ENCODE measurements around the gene UBL5. TPM values are rescaled to one million over a fixed set of nuclear protein-coding genes. Genes with fewer than 3 reads are reported as not detected.
A peak's percentile ranks its signal among the peaks of the same experiment; 100 is the strongest.
"Not testable (repeated sequence)": the region's sequence is repeated elsewhere in the genome, so short reads cannot be mapped to it uniquely, and the experiment has no call there.

The UBL5 gene
- total and polyA plus RNA-seq, 8 donors, result 220 to 301 (median 243) TPM

- no peak for ATAC-seq
- Histone ChIP-seq H3K4me1 (no peaks in the 10 kb centered on the region), H3K27ac (no peak overlapping the region), H3K4me3 (no peak overlapping the region), H3K9me3 (peaks cover 0 to 7% of the 10 kb centered on the region in 2 donors), H3K36me3 (peaks cover 0 to 84% of the 10 kb centered on the region in 2 donors), H3K27me3 (no peaks in the 10 kb centered on the region)
- no peak for TF ChIP-seq CTCF (IDR thresholded peaks at IDR 0.05)
- intact Hi-C loops (cut with DNase I), result no loop called here
- DNase-seq, result no peak
Observed at GRCh38 chr19:9811139-9811538, 16.6 kb upstream of the UBL5 start.

GRCh38 chr19:9818175-9818733, 9.5 kb upstream of the UBL5 start:
- Histone ChIP-seq H3K4me3 (peak overlapping the region; percentile 94 to 95), H3K27me3 (no peaks in the 10 kb centered on the region), H3K36me3 (peaks cover 0 to 20% of the 10 kb centered on the region in 2 donors), H3K9me3 (peaks cover 0 to 7% of the 10 kb centered on the region in 2 donors), H3K4me1 (peaks cover 8 to 24% of the 10 kb centered on the region in 2 donors), H3K27ac (peak overlapping the region; percentile 91 to 98)
- DNase-seq (no peak), ATAC-seq (no peak)
- intact Hi-C loops (cut with DNase I), result no loop called here
- no peak for TF ChIP-seq CTCF (IDR thresholded peaks at IDR 0.05)

- Histone ChIP-seq H3K36me3 (peaks cover 0 to 13% of the 10 kb centered on the region in 2 donors), H3K27ac (peak within 1 kb of the TSS; percentile 91 to 98), H3K4me3 (peak within 1 kb of the TSS; percentile 94 to 95), H3K27me3 (no peaks in the 10 kb centered on the region), H3K9me3 (peaks cover 0 to 7% of the 10 kb centered on the region in 2 donors), H3K4me1 (peaks cover 8 to 24% of the 10 kb centered on the region in 2 donors)
- no peak for TF ChIP-seq CTCF (IDR thresholded peaks at IDR 0.05)
- peak; percentile 94 for ATAC-seq
- intact Hi-C loops (cut with DNase I), result no loop called here
- DNase-seq, result peak; percentile 100
Observed at GRCh38 chr19:9818734-9819595, 8.8 kb upstream of the UBL5 start, which contains the start of gene FBXL12. TSS of gene FBXL12 (minus strand) at chr19:9819079. CDS start at chr19:9818813, 266 bp downstream.

- Histone ChIP-seq H3K4me3 (peak overlapping the region in 1 of 2 donors; percentile 94), H3K36me3 (peaks cover 0 to 9% of the 10 kb centered on the region in 2 donors), H3K27ac (peak overlapping the region; percentile 52 to 98), H3K9me3 (peaks cover 0 to 7% of the 10 kb centered on the region in 2 donors), H3K4me1 (peaks cover 8 to 24% of the 10 kb centered on the region in 2 donors), H3K27me3 (no peaks in the 10 kb centered on the region)
- ATAC-seq (no peak), DNase-seq (no peak)
- no peak for TF ChIP-seq CTCF (IDR thresholded peaks at IDR 0.05)
- intact Hi-C loops (cut with DNase I), result no loop called here
Observed at GRCh38 chr19:9819596-9819909, 8.2 kb upstream of the UBL5 start.

- Histone ChIP-seq H3K4me1 (peaks cover 8 to 24% of the 10 kb centered on the region in 2 donors), H3K27ac (peak overlapping the region; percentile 52 to 98), H3K4me3 (peak overlapping the region in 1 of 2 donors; percentile 94)
- H3K27me3 ChIP-seq; DNase-seq; H3K9me3 ChIP-seq; intact Hi-C loops (cut with DNase I); ATAC-seq; H3K36me3 ChIP-seq: not testable (repeated sequence)
Observed at GRCh38 chr19:9820034-9820433, 7.7 kb upstream of the UBL5 start.
